22Rv1 (cell line): ENCODE data around the gene UBN1.

Source experiments
- H3K27ac ChIP-seq: fragments of 450-650 bp; 2 replicates; pipeline ENCODE4 v1.5.1; 2017
- CTCF ChIP-seq: fragments of 450-650 bp; IDR thresholded peaks from 2 replicates; pipeline ENCODE4 v1.5.1; 2017; ENCODE audit warnings: mild to moderate bottlenecking
- ZFX ChIP-seq: fragments of 450-650 bp; IDR thresholded peaks from 2 replicates; pipeline ENCODE4 v1.6.1; 2017; ENCODE audit warnings: antibody characterized with exemption, borderline replicate concordance

UBN1 gene

GRCh38 chr16:4917117-4917516, 69.8 kb downstream of the UBN1 start:
- H3K27ac ChIP-seq = no peak overlapping the region
- no peak for TF ChIP-seq CTCF
- TF ChIP-seq ZFX = no peak

GRCh38 chr16:4918781-4919251, 71.5 kb downstream of the UBN1 start:
- no peak overlapping the region for H3K27ac ChIP-seq
- TF ChIP-seq ZFX (no peak), CTCF (no peak)

DNA sequence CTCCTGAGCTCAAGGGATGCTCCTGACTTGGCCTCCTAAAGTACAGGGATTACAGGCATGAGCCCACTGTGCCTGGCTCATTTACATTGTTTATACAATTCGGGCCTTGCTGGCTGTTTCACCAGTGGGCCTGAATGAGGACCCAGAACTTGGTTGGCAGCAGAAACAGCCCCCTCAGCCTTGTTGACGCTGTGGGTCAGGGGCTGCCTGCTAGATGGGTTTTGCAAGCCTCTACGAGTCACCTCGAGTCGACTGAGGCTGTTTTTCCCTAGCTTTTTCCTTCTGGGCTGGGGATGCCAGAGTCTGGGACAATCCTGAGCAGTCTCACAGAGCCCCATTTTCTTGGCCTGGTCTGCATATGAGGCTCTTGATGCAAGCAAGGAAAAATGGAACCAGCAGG, 73.5 kb downstream of the UBN1 start:
- no peak overlapping the region for H3K27ac ChIP-seq
- TF ChIP-seq ZFX (no peak), CTCF (no peak)

DNA sequence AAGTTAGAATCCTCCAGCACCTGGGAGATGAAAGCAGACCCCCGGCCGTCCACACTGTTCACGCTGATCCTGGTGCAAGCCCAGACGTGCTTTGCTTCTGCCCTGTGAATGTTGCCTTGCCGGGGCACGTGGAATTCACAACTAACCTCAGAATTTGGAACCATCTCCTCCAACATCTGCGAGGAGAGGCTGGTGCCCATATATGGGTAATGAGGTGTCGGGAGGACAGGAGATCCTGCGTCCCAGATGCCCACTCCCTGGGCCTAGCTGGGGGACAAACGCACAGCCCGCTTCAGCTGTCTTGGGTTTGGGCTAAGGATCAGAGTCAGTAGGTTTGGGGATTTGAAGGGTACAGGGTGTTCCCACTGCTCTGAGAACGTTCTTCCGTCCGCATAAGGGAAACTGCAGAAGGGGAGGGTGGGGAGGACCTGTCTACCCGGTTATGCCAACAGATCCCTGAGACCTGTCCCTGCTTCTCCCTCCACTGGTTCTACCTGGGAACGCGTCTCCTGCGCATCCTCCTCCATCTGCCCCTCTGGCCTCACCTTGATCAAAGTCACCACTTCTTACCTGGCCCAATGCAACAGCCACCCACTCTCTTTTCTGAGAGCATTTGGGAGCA, 75.6 kb downstream of the UBN1 start:
- TF ChIP-seq CTCF (no peak), ZFX (no peak)
- H3K27ac ChIP-seq = no peak overlapping the region

- H3K27ac ChIP-seq = no peak overlapping the region
- TF ChIP-seq ZFX = no peak
- TF ChIP-seq CTCF = no peak
Measured at GRCh38 chr16:4923853-4924252, 76.6 kb downstream of the UBN1 start.

- H3K27ac ChIP-seq = no peak overlapping the region
- TF ChIP-seq ZFX (no peak), CTCF (no peak)
Measured at GRCh38 chr16:4924593-4925292, 77.5 kb downstream of the UBN1 start.

GRCh38 chr16:4925293-4925607, 78.0 kb downstream of the UBN1 start:
- TF ChIP-seq CTCF = no peak
- no peak for TF ChIP-seq ZFX
- H3K27ac ChIP-seq = no peak overlapping the region
